ENCODE data around the gene FBLN7. TPM values are rescaled to one million over a fixed set of nuclear protein-coding genes. Genes with fewer than 3 reads are reported as not detected.

Gene FBLN7
- total RNA-seq, 2 donors from 2014 or later, result 3.0 to 4.0 TPM

- Histone ChIP-seq H3K4me1 (replicated peaks) (no peaks in the 10 kb centered on the region), H3K36me3 (no peaks in the 10 kb centered on the region), H3K27ac (no peak overlapping the region), H3K27me3 (replicated peaks; ENCODE audit: insufficient read depth) (no peaks in the 10 kb centered on the region), H3K4me3 (no peak overlapping the region), H3K9me3 (no peaks in the 10 kb centered on the region)
- intact Hi-C loops (cut with DNase I), result no loop called here
- TF ChIP-seq POLR2AphosphoS5 (IDR thresholded peaks at IDR 0.05), result no peak
- no peak for TF ChIP-seq POLR2A (IDR thresholded peaks at IDR 0.05)
- no peak for TF ChIP-seq CTCF (IDR thresholded peaks at IDR 0.05)
- DNase-seq (ENCODE audit: low spot score), result no peak
- 89% methylated on average over 17 of the region's 17 CpGs for WGBS
Measured at GRCh38 chr2:112147382-112148168, 9.4 kb downstream of the FBLN7 start.

GRCh38 chr2:112148477-112148876, 10.3 kb downstream of the FBLN7 start:
- Histone ChIP-seq H3K27me3 (replicated peaks; ENCODE audit: insufficient read depth) (no peaks in the 10 kb centered on the region), H3K4me3 (no peak overlapping the region), H3K36me3 (no peaks in the 10 kb centered on the region), H3K4me1 (replicated peaks) (no peaks in the 10 kb centered on the region), H3K9me3 (no peaks in the 10 kb centered on the region), H3K27ac (no peak overlapping the region)
- WGBS, result 77% methylated on average over 2 of the region's 2 CpGs
- intact Hi-C loops (cut with DNase I), result no loop called here
- TF ChIP-seq POLR2A (IDR thresholded peaks at IDR 0.05), result no peak
- TF ChIP-seq CTCF (IDR thresholded peaks at IDR 0.05), result no peak
- TF ChIP-seq POLR2AphosphoS5 (IDR thresholded peaks at IDR 0.05), result no peak
- DNase-seq (ENCODE audit: low spot score), result no peak

- Histone ChIP-seq H3K36me3 (no peaks in the 10 kb centered on the region), H3K4me1 (replicated peaks) (no peaks in the 10 kb centered on the region), H3K4me3 (no peak overlapping the region), H3K27me3 (replicated peaks; ENCODE audit: insufficient read depth) (no peaks in the 10 kb centered on the region), H3K9me3 (no peaks in the 10 kb centered on the region), H3K27ac (no peak overlapping the region)
- DNase-seq (ENCODE audit: low spot score), result no peak
- TF ChIP-seq POLR2AphosphoS5 (IDR thresholded peaks at IDR 0.05) (no peak), CTCF (IDR thresholded peaks at IDR 0.05) (no peak)
- intact Hi-C loops (cut with DNase I), result no loop called here
- 82% methylated on average over 5 of the region's 5 CpGs for WGBS
Measured at GRCh38 chr2:112149194-112149593, 11.0 kb downstream of the FBLN7 start.

GRCh38 chr2:112149866-112150435, 11.8 kb downstream of the FBLN7 start:
- WGBS, result 89% methylated on average over 7 of the region's 7 CpGs
- H3K27ac ChIP-seq, result no peak overlapping the region

More at GRCh38 chr2:112149866-112150435, 11.8 kb downstream of the FBLN7 start:
- Histone ChIP-seq H3K9me3 (no peaks in the 10 kb centered on the region), H3K36me3 (no peaks in the 10 kb centered on the region), H3K4me1 (replicated peaks) (no peaks in the 10 kb centered on the region), H3K4me3 (no peak overlapping the region), H3K27me3 (replicated peaks; ENCODE audit: insufficient read depth) (no peaks in the 10 kb centered on the region)
- no peak for DNase-seq (ENCODE audit: low spot score)
- TF ChIP-seq POLR2AphosphoS5 (IDR thresholded peaks at IDR 0.05), result no peak
- no peak for TF ChIP-seq CTCF (IDR thresholded peaks at IDR 0.05)
- TF ChIP-seq POLR2A (IDR thresholded peaks at IDR 0.05), result no peak
- intact Hi-C loops (cut with DNase I), result no loop called here
